HCT116 (cell line): Measurements from ENCODE around the gene CT45A9. TPM values are rescaled to one million over a fixed set of nuclear protein-coding genes. Genes with fewer than 3 reads are reported as not detected.

Experiments used
- ATAC-seq: fragments of 200-7000 bp; cut with Tn5 transposase; 2 replicates; pipeline ENCODE4 v1.9.1; 2020; ENCODE audit warnings: mild to moderate bottlenecking, moderate library complexity
- BruUV-seq: library from RNA; stranded (reverse); fragments of 400-500 nt; replicated peaks from 2 replicates; lab custom pipeline; 2021; lab: Mats Ljungman, UMichigan
- CTCF ChIA-PET: fragments of 300-600 bp; sonication (Branson Sonifier 250); formaldehyde crosslinking; loops from one replicate; lab custom pipeline; 2021; ENCODE audit warnings: antibody characterized with exemption; lab: Charles Lee
- POLR2A ChIA-PET: fragments of 300-600, 350-600 bp; sonication (Branson Sonifier 250); formaldehyde crosslinking; loops from one replicate; lab custom pipeline; 2021; ENCODE audit warnings: antibody characterized with exemption; lab: Charles Lee
- RAD21 ChIA-PET, 2 experiments: fragments of 300-600 bp; sonication (Branson Sonifier 250); formaldehyde crosslinking; loops; one replicate each; lab custom pipeline; 2023; ENCODE audit warnings: low total read pairs in 2 of 2; ENCODE audit not compliant: uncharacterized antibody in 2 of 2, unreplicated experiment in 2 of 2, low non-redundant PET in 1 of 2; lab: Charles Lee
- DNase-seq: peaks from one replicate; pipeline ENCODE4 v3.0.0-alpha.2; 2010; ENCODE audit warnings: low read depth, low spot score
- H2AFZ ChIP-seq: fragments of 200-600 bp; shearing (Covaris generic), sonication (generic); 2 replicates; pipeline ENCODE4 v1.6.1; 2017; ENCODE audit warnings: low read depth, mixed run types, mixed read lengths, antibody characterized with exemption, low read length; ENCODE audit not compliant: poor library complexity, severe bottlenecking
- H3K27ac ChIP-seq: 2 replicates; pipeline ENCODE4 v1.5.1; 2012; ENCODE audit warnings: low read depth, low read length
- H3K27me3 ChIP-seq: fragments of 200-600 bp; sonication (generic); 2 replicates; pipeline ENCODE4 v1.6.1; 2016; ENCODE audit warnings: mixed run types, low read length, mixed read lengths; ENCODE audit not compliant: insufficient read depth
- H3K36me3 ChIP-seq, 2 experiments: fragments of 200-500 bp in 1 of 2; fragments of 200-600 bp in 1 of 2; sonication (Bioruptor generic) in 1 of 2; sonication (generic) in 1 of 2; 2 replicates each; pipeline versions ENCODE4 v1.5.1 to v1.6.1; 2014 to 2016; ENCODE audit warnings: low read length in 2 of 2, inconsistent platforms in 1 of 2, mixed read lengths in 1 of 2, mixed run types in 1 of 2; ENCODE audit not compliant: insufficient read depth in 2 of 2, control insufficient read depth in 1 of 2
- H3K4me1 ChIP-seq, 2 experiments: fragments of 200-600 bp in 1 of 2; sonication (generic) in 1 of 2; 2 replicates each; pipeline versions ENCODE4 v1.5.1 to v1.6.1; 2012 to 2017; ENCODE audit warnings: low read length in 2 of 2, inconsistent platforms in 1 of 2, mild to moderate bottlenecking in 1 of 2, mixed read lengths in 1 of 2, mixed run types in 1 of 2, moderate library complexity in 1 of 2; ENCODE audit not compliant: insufficient read depth in 2 of 2, control insufficient read depth in 1 of 2
- H3K4me2 ChIP-seq: fragments of 200-600 bp; sonication (generic); 2 replicates; pipeline ENCODE4 v1.6.1; 2017; ENCODE audit warnings: mixed run types, low read length, mixed read lengths
- H3K4me3 ChIP-seq, 2 experiments: fragments of 200-600 bp in 1 of 2; sonication (generic) in 1 of 2; replicated peaks in 1 of 2; 2 replicates each; pipeline ENCODE4 v1.5.1; 2011 to 2016; ENCODE audit warnings: low read length in 2 of 2, control low read depth in 1 of 2, low read depth in 1 of 2, mild to moderate bottlenecking in 1 of 2, mixed read lengths in 1 of 2, mixed run types in 1 of 2
- H3K79me2 ChIP-seq: fragments of 200-600 bp; sonication (generic); 2 replicates; pipeline ENCODE4 v1.6.1; 2017; ENCODE audit warnings: mild to moderate bottlenecking, mixed run types, low read length, moderate library complexity, mixed read lengths; ENCODE audit not compliant: insufficient read depth
- H3K9ac ChIP-seq: fragments of 200-600 bp; sonication (generic); 2 replicates; pipeline ENCODE4 v1.6.1; 2016; ENCODE audit warnings: low read length, mixed read lengths
- H3K9me2 ChIP-seq: fragments of 200-600 bp; sonication (generic), shearing (Covaris generic); 2 replicates; pipeline ENCODE4 v1.6.1; 2017; ENCODE audit warnings: mixed run types, mild to moderate bottlenecking, moderate library complexity; ENCODE audit not compliant: insufficient read depth
- H3K9me3 ChIP-seq, 2 experiments: fragments of 200-500 bp in 1 of 2; fragments of 200-600 bp in 1 of 2; sonication (Bioruptor generic) in 1 of 2; sonication (generic) in 1 of 2; 2 replicates each; pipeline ENCODE4 v1.6.1; 2014 to 2017; ENCODE audit warnings: low read length in 2 of 2, mixed read lengths in 2 of 2, inconsistent platforms in 1 of 2, low read depth in 1 of 2, mild to moderate bottlenecking in 1 of 2, mixed run types in 1 of 2, moderate library complexity in 1 of 2; ENCODE audit not compliant: control insufficient read depth in 1 of 2, insufficient read depth in 1 of 2
- H4K20me1 ChIP-seq: fragments of 200-600 bp; sonication (generic), shearing (Covaris generic); 2 replicates; pipeline ENCODE4 v1.6.1; 2017; ENCODE audit warnings: mixed run types, mild to moderate bottlenecking, moderate library complexity; ENCODE audit not compliant: insufficient read depth
- ELF1 ChIP-seq: IDR thresholded peaks from 2 replicates; pipeline ENCODE4 v1.6.1; 2012; ENCODE audit warnings: low read depth, borderline replicate concordance
- EZH2 ChIP-seq: fragments of 200-600 bp; sonication (generic); IDR thresholded peaks from 2 replicates; pipeline ENCODE4 v1.6.1; 2017; ENCODE audit warnings: antibody characterized with exemption, mixed run types
- SRF ChIP-seq: IDR thresholded peaks from 2 replicates; pipeline ENCODE4 v1.6.1; 2012; ENCODE audit warnings: low read depth
- YY1 ChIP-seq: IDR thresholded peaks from 2 replicates; pipeline ENCODE4 v1.6.1; 2011; ENCODE audit warnings: low read length, low read depth, moderate library complexity, mild to moderate bottlenecking; ENCODE audit not compliant: insufficient replicate concordance; ENCODE audit errors: extremely low read depth
- ZFX ChIP-seq: fragments of 450-650 bp; IDR thresholded peaks from 2 replicates; pipeline ENCODE4 v1.6.1; 2017
- ZNF274 ChIP-seq: fragments of 200-500 bp; sonication (Bioruptor generic); IDR thresholded peaks from 2 replicates; pipeline ENCODE4 v1.6.1; 2014; ENCODE audit warnings: mild to moderate bottlenecking, low read depth, low read length, inconsistent platforms
- intact Hi-C: fragments of 100-400 bp; cut with micrococcal nuclease; formaldehyde crosslinking; loops from 2 replicates; pipeline ENCODE4 v1.10.0; 2022
- total RNA-seq: library from RNA; stranded (reverse); gene quantifications from one replicate; pipeline ENCODE4 v1.2.1, GENCODE V29; 2021; ENCODE audit not compliant: unreplicated experiment
- TF ChIP-seq, protein P1 (sequence below), 3 experiments: fragments of 200-600 bp in 1 of 3; sonication (generic) in 1 of 3; IDR thresholded peaks in 2 of 3; conservative IDR thresholded peaks in 1 of 3; 2 replicates each; pipeline ENCODE4 v1.5.1; 2012 to 2017; ENCODE audit warnings: low read depth in 2 of 3, low read length in 2 of 3, antibody characterized with exemption in 1 of 3, borderline replicate concordance in 1 of 3, control low read depth in 1 of 3, mild to moderate bottlenecking in 1 of 3, mixed read lengths in 1 of 3, mixed run types in 1 of 3, moderate library complexity in 1 of 3; ENCODE audit not compliant: insufficient read depth in 1 of 3
- TF ChIP-seq, protein P2 (sequence below): IDR thresholded peaks from 2 replicates; pipeline ENCODE4 v1.6.1; 2012; ENCODE audit warnings: low read depth
- TF ChIP-seq, protein P3 (sequence below): IDR thresholded peaks from 2 replicates; pipeline ENCODE4 v1.6.1; 2012

CT45A9 gene
- total RNA-seq, 1 experiment from 2014 or later, result not detected

DNA sequence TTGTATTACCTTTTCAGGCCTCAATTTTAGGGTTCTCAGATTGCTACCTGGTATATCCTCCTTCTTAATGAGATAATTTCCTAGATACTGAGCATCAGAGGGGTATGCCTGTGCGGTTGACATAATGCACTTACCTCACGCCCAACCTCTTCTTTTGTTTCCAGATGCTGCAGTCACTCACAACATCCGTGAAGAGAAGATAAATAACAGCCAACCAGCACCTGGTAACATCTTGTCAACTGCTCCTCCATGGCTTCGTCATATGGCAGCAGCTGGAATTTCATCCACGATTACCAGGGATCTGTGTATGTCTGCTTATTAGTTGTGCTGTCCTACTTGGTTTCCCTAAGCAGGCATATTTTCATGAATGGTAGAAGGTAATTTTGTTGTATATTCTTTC is 38.6 kb upstream of the CT45A9 start:
- no peak for DNase-seq
- ChIA-PET RAD21 (no interaction called here), POLR2A (no interaction called here)
- Histone ChIP-seq H3K36me3 (no peaks in the 10 kb centered on the region), H4K20me1 (no peaks in the 10 kb centered on the region), H3K4me3 (no peak overlapping the region), H3K9ac (no peak overlapping the region), H2AFZ (no peak overlapping the region), H3K4me1 (no peaks in the 10 kb centered on the region), H3K4me2 (no peak overlapping the region)
- intact Hi-C loops, result no loop called here
- no peak for TF ChIP-seq EZH2
- TF ChIP-seq, protein P1, sequence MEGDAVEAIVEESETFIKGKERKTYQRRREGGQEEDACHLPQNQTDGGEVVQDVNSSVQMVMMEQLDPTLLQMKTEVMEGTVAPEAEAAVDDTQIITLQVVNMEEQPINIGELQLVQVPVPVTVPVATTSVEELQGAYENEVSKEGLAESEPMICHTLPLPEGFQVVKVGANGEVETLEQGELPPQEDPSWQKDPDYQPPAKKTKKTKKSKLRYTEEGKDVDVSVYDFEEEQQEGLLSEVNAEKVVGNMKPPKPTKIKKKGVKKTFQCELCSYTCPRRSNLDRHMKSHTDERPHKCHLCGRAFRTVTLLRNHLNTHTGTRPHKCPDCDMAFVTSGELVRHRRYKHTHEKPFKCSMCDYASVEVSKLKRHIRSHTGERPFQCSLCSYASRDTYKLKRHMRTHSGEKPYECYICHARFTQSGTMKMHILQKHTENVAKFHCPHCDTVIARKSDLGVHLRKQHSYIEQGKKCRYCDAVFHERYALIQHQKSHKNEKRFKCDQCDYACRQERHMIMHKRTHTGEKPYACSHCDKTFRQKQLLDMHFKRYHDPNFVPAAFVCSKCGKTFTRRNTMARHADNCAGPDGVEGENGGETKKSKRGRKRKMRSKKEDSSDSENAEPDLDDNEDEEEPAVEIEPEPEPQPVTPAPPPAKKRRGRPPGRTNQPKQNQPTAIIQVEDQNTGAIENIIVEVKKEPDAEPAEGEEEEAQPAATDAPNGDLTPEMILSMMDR (IDR thresholded peaks at IDR 0.05 in 2 of 3, conservative IDR thresholded peaks at IDR 0.05 in 1 of 3; ENCODE audit: borderline replicate concordance in 1 of 3, insufficient read depth in 1 of 3, low read depth in 2 of 3, low read length in 2 of 3), result no peak
- TF ChIP-seq, all 23 proteins: peak for 0
- Histone ChIP-seq H3K9me2 (no peaks in the 10 kb centered on the region), H3K79me2 (no peaks in the 10 kb centered on the region), H3K27ac (no peak overlapping the region), H3K9me3 (no peaks in the 10 kb centered on the region), H3K27me3 (0 out of 2 replicates have a peak, but pooled peaks cover 6% of the 10 kb centered on the region)
- ATAC-seq, result no peak
- no TSS peak for BruUV-seq
- CTCF ChIA-PET, result no interaction called here

DNA sequence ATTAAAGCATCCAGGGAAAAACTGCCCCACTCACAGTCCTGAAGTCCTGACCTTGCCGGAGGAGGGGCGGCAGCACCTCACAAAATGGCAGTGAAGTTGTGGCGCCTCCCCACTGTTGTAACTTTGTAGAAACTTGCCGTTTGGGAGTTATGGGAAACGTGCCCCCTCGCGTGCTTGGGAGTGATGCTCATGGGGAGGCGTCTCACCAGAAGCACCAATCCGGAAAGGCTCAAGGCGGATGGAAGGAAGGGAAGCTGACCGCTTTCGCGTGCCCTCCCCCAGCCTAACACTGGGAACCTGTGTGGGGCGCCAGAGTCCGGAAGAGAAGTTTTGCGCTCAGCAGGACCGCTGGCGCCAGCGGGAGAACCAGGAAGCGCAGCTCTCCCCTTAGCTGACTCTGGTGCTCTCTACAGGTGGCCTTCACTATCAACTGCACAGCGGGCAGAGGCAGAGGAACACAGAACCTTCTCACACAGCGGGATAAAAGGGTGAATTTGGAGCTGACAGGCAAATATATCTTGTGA is 21.7 kb upstream of the CT45A9 start, which contains the start of the genes CT45A10 and SAGE1:
Gene CT45A10 (minus strand): TSS at position 151 of the 524 bp plus-strand sequence. CDS start 8,100 bp downstream, outside the sequence.
Gene SAGE1 (plus strand): TSS at position 423 of the 524 bp plus-strand sequence. CDS start 2,527 bp downstream, outside the sequence.
- Histone ChIP-seq H3K27me3 (no peaks in the 10 kb centered on the region), H3K4me2 (no peak within 1 kb of the TSS), H3K27ac (no peak within 1 kb of the TSS), H3K36me3 (no peaks in the 10 kb centered on the region), H3K79me2 (no peaks in the 10 kb centered on the region), H3K9me2 (no peaks in the 10 kb centered on the region), H3K4me3 (no peak within 1 kb of the TSS), H4K20me1 (no peaks in the 10 kb centered on the region), H3K4me1 (no peaks in the 10 kb centered on the region), H3K9ac (no peak within 1 kb of the TSS), H3K9me3 (no peaks in the 10 kb centered on the region), H2AFZ (no peak within 1 kb of the TSS)
- ChIA-PET POLR2A (no interaction called here), CTCF (no interaction called here), RAD21 (no interaction called here)
- BruUV-seq, result no TSS peak
- ATAC-seq (no peak), DNase-seq (no peak)
- intact Hi-C loops, result no loop called here
- no peak for TF ChIP-seq ZFX
- TF ChIP-seq ZNF274, result no peak
- TF ChIP-seq, protein P2, sequence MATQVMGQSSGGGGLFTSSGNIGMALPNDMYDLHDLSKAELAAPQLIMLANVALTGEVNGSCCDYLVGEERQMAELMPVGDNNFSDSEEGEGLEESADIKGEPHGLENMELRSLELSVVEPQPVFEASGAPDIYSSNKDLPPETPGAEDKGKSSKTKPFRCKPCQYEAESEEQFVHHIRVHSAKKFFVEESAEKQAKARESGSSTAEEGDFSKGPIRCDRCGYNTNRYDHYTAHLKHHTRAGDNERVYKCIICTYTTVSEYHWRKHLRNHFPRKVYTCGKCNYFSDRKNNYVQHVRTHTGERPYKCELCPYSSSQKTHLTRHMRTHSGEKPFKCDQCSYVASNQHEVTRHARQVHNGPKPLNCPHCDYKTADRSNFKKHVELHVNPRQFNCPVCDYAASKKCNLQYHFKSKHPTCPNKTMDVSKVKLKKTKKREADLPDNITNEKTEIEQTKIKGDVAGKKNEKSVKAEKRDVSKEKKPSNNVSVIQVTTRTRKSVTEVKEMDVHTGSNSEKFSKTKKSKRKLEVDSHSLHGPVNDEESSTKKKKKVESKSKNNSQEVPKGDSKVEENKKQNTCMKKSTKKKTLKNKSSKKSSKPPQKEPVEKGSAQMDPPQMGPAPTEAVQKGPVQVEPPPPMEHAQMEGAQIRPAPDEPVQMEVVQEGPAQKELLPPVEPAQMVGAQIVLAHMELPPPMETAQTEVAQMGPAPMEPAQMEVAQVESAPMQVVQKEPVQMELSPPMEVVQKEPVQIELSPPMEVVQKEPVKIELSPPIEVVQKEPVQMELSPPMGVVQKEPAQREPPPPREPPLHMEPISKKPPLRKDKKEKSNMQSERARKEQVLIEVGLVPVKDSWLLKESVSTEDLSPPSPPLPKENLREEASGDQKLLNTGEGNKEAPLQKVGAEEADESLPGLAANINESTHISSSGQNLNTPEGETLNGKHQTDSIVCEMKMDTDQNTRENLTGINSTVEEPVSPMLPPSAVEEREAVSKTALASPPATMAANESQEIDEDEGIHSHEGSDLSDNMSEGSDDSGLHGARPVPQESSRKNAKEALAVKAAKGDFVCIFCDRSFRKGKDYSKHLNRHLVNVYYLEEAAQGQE, result no peak
- TF ChIP-seq, protein P3, sequence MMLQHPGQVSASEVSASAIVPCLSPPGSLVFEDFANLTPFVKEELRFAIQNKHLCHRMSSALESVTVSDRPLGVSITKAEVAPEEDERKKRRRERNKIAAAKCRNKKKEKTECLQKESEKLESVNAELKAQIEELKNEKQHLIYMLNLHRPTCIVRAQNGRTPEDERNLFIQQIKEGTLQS, result no peak
- no peak for TF ChIP-seq YY1
- no peak for TF ChIP-seq SRF
- no peak for TF ChIP-seq ELF1
